K562 (cell line): ENCODE measurements around the gene GPR135. TPM values are rescaled to one million over a fixed set of nuclear protein-coding genes. Genes with fewer than 3 reads are reported as not detected.

Source experiments
- ATAC-seq: fragments of 200-7000 bp; cut with Tn5 transposase; 3 replicates; pipeline ENCODE4 v1.9.1; 2020; ENCODE audit warnings: moderate library complexity
- BruUV-seq: library from RNA; stranded (reverse); fragments of 400-500 nt; replicated peaks from 2 replicates; lab custom pipeline; 2021; lab: Mats Ljungman, UMichigan
- CTCF ChIA-PET: fragments of 300-600 bp; formaldehyde crosslinking; extraction: SDS; loops from one replicate; lab custom pipeline; 2021; ENCODE audit warnings: low intra/inter-chr PET ratio; lab: Yijun Ruan, JAX
- POLR2A ChIA-PET: fragments of 300-600, 350-650 bp; sonication (Branson Sonifier 250); formaldehyde crosslinking; extraction: SDS; loops from one replicate; lab custom pipeline; 2021; ENCODE audit warnings: antibody characterized with exemption, inconsistent platforms; lab: Yijun Ruan, JAX
- DNase-seq, 4 experiments: peaks; one replicate each; pipeline versions ENCODE4 v3.0.0 to v3.0.0-alpha.2; 2011 to 2018; ENCODE audit warnings: low spot score in 3 of 4, mixed read lengths in 3 of 4; ENCODE audit errors: extremely low read depth in 1 of 4
- FAIRE-seq: peaks from 2 replicates; lab custom pipeline; 2011; peaks lifted over from hg19 to GRCh38; lab: Jason Lieb, UNC
- H2AFZ ChIP-seq: 2 replicates; pipeline ENCODE4 v1.6.0; 2011; ENCODE audit warnings: low read depth, low read length, control low read depth, inconsistent platforms
- H3K27ac ChIP-seq: fragments of 200-600 bp; 3 replicates; pipeline ENCODE4 v1.8.0; 2011; ENCODE audit warnings: low read depth, mild to moderate bottlenecking, control low read depth, inconsistent platforms, low read length, moderate library complexity, mixed read lengths; ENCODE audit errors: extremely low read depth
- H3K27me3 ChIP-seq, 2 experiments: fragments of 300-600 bp in 1 of 2; 2 replicates in 1 of 2; 3 replicates in 1 of 2; pipeline versions ENCODE4 v1.6.0 to v1.8.0; 2011; ENCODE audit warnings: inconsistent platforms in 2 of 2, low read length in 2 of 2, mild to moderate bottlenecking in 1 of 2, mixed read lengths in 1 of 2, moderate library complexity in 1 of 2; ENCODE audit not compliant: control insufficient read depth in 2 of 2, insufficient read depth in 2 of 2
- H3K36me3 ChIP-seq: fragments of 300-600 bp; 3 replicates; pipeline ENCODE4 v1.8.0; 2011; ENCODE audit warnings: mild to moderate bottlenecking, low read length, inconsistent platforms; ENCODE audit not compliant: control insufficient read depth, insufficient read depth
- H3K4me1 ChIP-seq, 2 experiments: fragments of 200-600 bp in 1 of 2; replicated peaks in 1 of 2; 2 replicates in 1 of 2; 3 replicates in 1 of 2; pipeline versions ENCODE4 v1.5.1 to v1.8.0; 2011; ENCODE audit warnings: inconsistent platforms in 2 of 2, low read length in 2 of 2, mild to moderate bottlenecking in 1 of 2, mixed read lengths in 1 of 2, moderate library complexity in 1 of 2; ENCODE audit not compliant: control insufficient read depth in 2 of 2, insufficient read depth in 2 of 2
- H3K4me2 ChIP-seq: 2 replicates; pipeline ENCODE4 v1.6.1; 2011; ENCODE audit warnings: low read length, control low read depth, inconsistent platforms, mixed read lengths; ENCODE audit not compliant: insufficient read depth
- H3K4me3 ChIP-seq: fragments of 200-600 bp; sonication (generic), shearing (Covaris generic); 2 replicates; pipeline ENCODE4 v1.5.1; 2016; ENCODE audit warnings: control low read depth, inconsistent platforms
- H3K79me2 ChIP-seq: fragments of 200-600 bp; 3 replicates; pipeline ENCODE4 v1.8.0; 2011; ENCODE audit warnings: low read length, inconsistent platforms; ENCODE audit not compliant: control insufficient read depth, insufficient read depth
- H3K9ac ChIP-seq, 2 experiments: 2 replicates each; pipeline versions ENCODE4 v1.6.0 to v1.6.1; 2011; ENCODE audit warnings: low read depth in 2 of 2, low read length in 2 of 2, control low read depth in 1 of 2, inconsistent platforms in 1 of 2, mild to moderate bottlenecking in 1 of 2, mixed read lengths in 1 of 2; ENCODE audit not compliant: insufficient read depth in 1 of 2
- H3K9me1 ChIP-seq: one replicate; pipeline ENCODE4 v1.6.0; 2011; ENCODE audit warnings: inconsistent platforms, mild to moderate bottlenecking, low read length, moderate library complexity; ENCODE audit not compliant: control insufficient read depth, insufficient read depth
- H3K9me3 ChIP-seq: replicated peaks from 2 replicates; pipeline ENCODE4 v1.5.1; 2011; ENCODE audit warnings: low read depth, low read length, inconsistent platforms; ENCODE audit not compliant: control insufficient read depth, insufficient read depth
- H4K20me1 ChIP-seq: replicated peaks from 2 replicates; pipeline ENCODE4 v1.6.1; 2011; ENCODE audit warnings: low read length, inconsistent platforms, mixed read lengths; ENCODE audit not compliant: control insufficient read depth, insufficient read depth
- IFI16 ChIP-seq: fragments of 250-450 bp; sonication (Bioruptor Pico); IDR thresholded peaks from 2 replicates; pipeline ENCODE4 v2.1.2; 2022; ENCODE audit warnings: mild to moderate bottlenecking, inconsistent platforms
- KAT8 ChIP-seq: fragments of 450-650 bp; IDR thresholded peaks from 2 replicates; pipeline ENCODE4 v1.6.1; 2016; ENCODE audit warnings: low read depth, mild to moderate bottlenecking
- MTA2 ChIP-seq: fragments of 450-650 bp; IDR thresholded peaks from 2 replicates; pipeline ENCODE4 v1.6.1; 2016; ENCODE audit warnings: low read depth
- WGBS: fragments of 100-300 bp; shearing (Covaris generic); methylation state at CpG from one replicate; pipeline ENCODE4 v1.1.6; 2016; ENCODE audit warnings: low coverage, mixed read lengths; ENCODE audit not compliant: insufficient coverage; ENCODE audit errors: missing lambda C conversion rate; 5-methylcytosine and 5-hydroxymethylcytosine counted together
- in situ Hi-C: fragments of 300-500 bp; cut with MboI; formaldehyde crosslinking; loops from 4 replicates; pipeline ENCODE4 v1.15.0; 2018; ENCODE audit warnings: inconsistent platforms, mixed read lengths
- intact Hi-C: fragments of 100-400 bp; cut with micrococcal nuclease; formaldehyde crosslinking; loops from 2 replicates; pipeline ENCODE4 v1.14.2; 2022
- polyA plus RNA-seq, 8 experiments: library from polyadenylated mRNA; depleted of rRNA in 4 of 8; stranded (reverse) in 5 of 8; unstranded in 3 of 8; fragments of >200 nt; fragmentation: Nextera tagmentation in 2 of 8; fragmentation: Illumina TruSeq in 1 of 8; extraction: Ambion mirVana in 2 of 8; extraction: Trizol in 1 of 8; gene quantifications; 2 replicates each; pipeline versions ENCODE4 v1.2.1 to v1.2.3, GENCODE V29; 2011 to 2014; ENCODE audit warnings: inconsistent platforms in 1 of 8, missing spikeins in 1 of 8
- total RNA-seq, 7 experiments: library from RNA; depleted of rRNA in 6 of 7; stranded (reverse); fragments of >200 nt in 6 of 7; fragmentation: Illumina TruSeq in 2 of 7; extraction: Trizol in 2 of 7; gene quantifications; 2 replicates each; pipeline versions ENCODE4 v1.2.1 to v1.2.3, GENCODE V29; 2011 to 2021; ENCODE audit warnings: low replicate concordance in 1 of 7
- TF ChIP-seq, protein P1 (sequence below): IDR thresholded peaks from 3 replicates; pipeline ENCODE4 v1.6.1; 2011; ENCODE audit warnings: borderline replicate concordance, mild to moderate bottlenecking; ENCODE audit not compliant: insufficient read length, insufficient read depth

Gene GPR135
- total and polyA plus RNA-seq, 9 of the 15 experiments (the other 6 are each of a cell fraction or from before 2014, with no cell fraction given), result 0.06 to 1.6 (median 1.0) TPM

DNA sequence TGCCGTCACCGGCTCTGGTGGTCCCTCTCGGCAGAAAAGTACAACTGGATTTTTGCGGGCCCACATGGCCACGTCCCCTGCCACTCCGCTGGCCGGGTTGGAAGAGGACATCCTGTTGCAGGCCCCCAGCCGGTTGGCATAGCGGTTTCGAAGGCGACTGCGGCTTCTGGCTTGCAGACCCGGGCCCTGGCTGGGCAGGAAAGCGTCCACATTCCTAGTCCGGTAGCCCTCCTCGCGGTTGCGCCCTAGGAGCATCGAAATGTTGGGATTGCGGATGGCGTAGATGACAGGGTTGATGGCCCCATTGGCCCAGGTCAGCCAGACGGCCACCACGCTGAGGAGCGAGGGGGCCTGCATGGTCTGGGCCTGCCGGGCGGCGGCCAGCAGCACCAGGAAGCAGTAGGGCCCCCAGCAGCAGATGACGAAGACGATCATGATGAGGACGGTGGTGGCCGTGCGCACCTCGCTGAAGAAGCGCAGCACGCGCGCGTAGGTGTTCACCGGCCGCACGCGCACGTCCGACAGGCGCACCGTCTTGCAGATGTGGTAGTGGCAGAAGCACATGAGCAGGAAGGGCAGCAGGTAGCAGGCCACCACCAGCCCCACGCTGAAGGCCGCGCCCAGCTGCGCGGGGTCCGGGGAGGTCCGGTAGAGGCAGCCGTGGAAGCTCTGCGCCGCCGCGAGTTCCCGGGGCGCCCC lies 1.2 kb downstream of the GPR135 start:
- CTCF ChIA-PET, result no interaction called here
- no TSS peak for BruUV-seq
- no peaks in the 10 kb centered on the region for H3K9me3 ChIP-seq
- intact Hi-C loops, result no loop called here
- ATAC-seq, result no peak
- no peaks in the 10 kb centered on the region for H3K27me3 ChIP-seq
- no peak overlapping the region for H3K4me2 ChIP-seq
- H3K36me3 ChIP-seq, result peaks cover 21% of the 10 kb centered on the region
- H3K4me3 ChIP-seq, result no peak overlapping the region
- H4K20me1 ChIP-seq, result no peaks in the 10 kb centered on the region
- no peak for DNase-seq
- TF ChIP-seq IFI16 (CRISPR knock-in tag), result no peak
- no peak for TF ChIP-seq MTA2
- TF ChIP-seq, protein P1, sequence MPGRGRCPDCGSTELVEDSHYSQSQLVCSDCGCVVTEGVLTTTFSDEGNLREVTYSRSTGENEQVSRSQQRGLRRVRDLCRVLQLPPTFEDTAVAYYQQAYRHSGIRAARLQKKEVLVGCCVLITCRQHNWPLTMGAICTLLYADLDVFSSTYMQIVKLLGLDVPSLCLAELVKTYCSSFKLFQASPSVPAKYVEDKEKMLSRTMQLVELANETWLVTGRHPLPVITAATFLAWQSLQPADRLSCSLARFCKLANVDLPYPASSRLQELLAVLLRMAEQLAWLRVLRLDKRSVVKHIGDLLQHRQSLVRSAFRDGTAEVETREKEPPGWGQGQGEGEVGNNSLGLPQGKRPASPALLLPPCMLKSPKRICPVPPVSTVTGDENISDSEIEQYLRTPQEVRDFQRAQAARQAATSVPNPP, result no peak
- TF ChIP-seq KAT8, result no peak
- TF ChIP-seq, all 486 proteins: peak for 0
- in situ Hi-C loops, result no loop called here
- Histone ChIP-seq H3K9me1 (no peaks in the 10 kb centered on the region), H2AFZ (no peak overlapping the region), H3K4me1 (no peaks in the 10 kb centered on the region), H3K79me2 (no peaks in the 10 kb centered on the region), H3K27ac (no peak overlapping the region), H3K9ac (no peak overlapping the region)
- FAIRE-seq, result no peak
- POLR2A ChIA-PET, result interaction anchor here (0.7 kb wide), 1 partner anchor 14 kb away, joined by 3 read pairs; no protein-coding TSS in a partner anchor
- 96% methylated on average over 32 of the region's 60 CpGs for whole genome bisulfite sequencing
